Measurements from ENCODE around the gene PPARG. TPM values are rescaled to one million over a fixed set of nuclear protein-coding genes. Genes with fewer than 3 reads are reported as not detected.

Gene PPARG
- total and polyA plus RNA-seq, 2 donors (not counting 3 experiments of a cell fraction or from before 2014, with no cell fraction given): 0.15 to 1.3 TPM

- DNase-seq (ENCODE audit: low read depth, low spot score) (no peak), FAIRE-seq (no peak)
- Histone ChIP-seq H3K79me2 (ENCODE audit: control insufficient read depth, insufficient read depth, low read length) (no peaks in the 10 kb centered on the region), H3K4me3 (replicated peaks in 1 of 3; ENCODE audit: insufficient read depth in 1 of 3, low read depth in 1 of 3, low read length in 3 of 3) (no peak overlapping the region), H3K27me3 (ENCODE audit: control insufficient read depth in 2 of 2, insufficient read depth in 2 of 2, low read length in 2 of 2) (peaks cover 0 to 2% of the 10 kb centered on the region in 2 experiments), H4K20me1 (replicated peaks; ENCODE audit: control insufficient read depth, extremely low read depth, insufficient read depth, low read length) (no peaks in the 10 kb centered on the region), H3K9ac (replicated peaks; ENCODE audit: extremely low read depth, insufficient read depth, low read length) (no peak overlapping the region), H3K4me1 (ENCODE audit: control insufficient read depth, extremely low read depth, insufficient read depth, low read length) (no peaks in the 10 kb centered on the region), H3K36me3 (ENCODE audit: control insufficient read depth in 2 of 2, extremely low read depth in 1 of 2, insufficient read depth in 2 of 2, low read length in 2 of 2) (no peaks in the 10 kb centered on the region), H3K27ac (ENCODE audit: insufficient read depth, low read depth, low read length) (no peak overlapping the region), H3K4me2 (ENCODE audit: insufficient read depth, low read length) (no peak overlapping the region), H3K9me3 (replicated peaks; ENCODE audit: control insufficient read depth, insufficient read depth, low read length) (no peaks in the 10 kb centered on the region), H3K9me1 (replicated peaks; ENCODE audit: control insufficient read depth, extremely low read depth, insufficient read depth, low read length) (no peaks in the 10 kb centered on the region), H2AFZ (ENCODE audit: low read depth, low read length) (no peak overlapping the region)
- CTCF ChIA-PET: interaction anchor here (0.5 kb wide), 1 partner anchor 17 kb away, joined by 3 read pairs; no protein-coding TSS in a partner anchor
- dilution Hi-C loops (cut with MboI; ENCODE audit: extremely low pct_ligation_motif_present, low sequenced_read_pairs): no loop called here
- TF ChIP-seq GATA2 (IDR thresholded peaks at IDR 0.05; ENCODE audit: insufficient read depth, insufficient read length, low read depth, low read length): no peak
- TF ChIP-seq, protein P1, sequence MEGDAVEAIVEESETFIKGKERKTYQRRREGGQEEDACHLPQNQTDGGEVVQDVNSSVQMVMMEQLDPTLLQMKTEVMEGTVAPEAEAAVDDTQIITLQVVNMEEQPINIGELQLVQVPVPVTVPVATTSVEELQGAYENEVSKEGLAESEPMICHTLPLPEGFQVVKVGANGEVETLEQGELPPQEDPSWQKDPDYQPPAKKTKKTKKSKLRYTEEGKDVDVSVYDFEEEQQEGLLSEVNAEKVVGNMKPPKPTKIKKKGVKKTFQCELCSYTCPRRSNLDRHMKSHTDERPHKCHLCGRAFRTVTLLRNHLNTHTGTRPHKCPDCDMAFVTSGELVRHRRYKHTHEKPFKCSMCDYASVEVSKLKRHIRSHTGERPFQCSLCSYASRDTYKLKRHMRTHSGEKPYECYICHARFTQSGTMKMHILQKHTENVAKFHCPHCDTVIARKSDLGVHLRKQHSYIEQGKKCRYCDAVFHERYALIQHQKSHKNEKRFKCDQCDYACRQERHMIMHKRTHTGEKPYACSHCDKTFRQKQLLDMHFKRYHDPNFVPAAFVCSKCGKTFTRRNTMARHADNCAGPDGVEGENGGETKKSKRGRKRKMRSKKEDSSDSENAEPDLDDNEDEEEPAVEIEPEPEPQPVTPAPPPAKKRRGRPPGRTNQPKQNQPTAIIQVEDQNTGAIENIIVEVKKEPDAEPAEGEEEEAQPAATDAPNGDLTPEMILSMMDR (IDR thresholded peaks at IDR 0.05; ENCODE audit: extremely low read depth in 1 of 2, insufficient read depth in 1 of 2, low read depth in 1 of 2, low read length in 2 of 2): no peak
- TF ChIP-seq, protein P2, sequence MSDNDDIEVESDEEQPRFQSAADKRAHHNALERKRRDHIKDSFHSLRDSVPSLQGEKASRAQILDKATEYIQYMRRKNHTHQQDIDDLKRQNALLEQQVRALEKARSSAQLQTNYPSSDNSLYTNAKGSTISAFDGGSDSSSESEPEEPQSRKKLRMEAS (IDR thresholded peaks at IDR 0.05; ENCODE audit: insufficient read depth, insufficient read length): no peak
- TF ChIP-seq FOS (IDR thresholded peaks at IDR 0.05; ENCODE audit: borderline replicate concordance, insufficient read depth, low read length): no peak
- no peak for TF ChIP-seq POLR2AphosphoS5 (IDR thresholded peaks at IDR 0.05; ENCODE audit: insufficient read depth, low read depth, low read length)
- TF ChIP-seq POLR2A (IDR thresholded peaks at IDR 0.05; ENCODE audit: low read depth, low read length): no peak
- TF ChIP-seq MYC (IDR thresholded peaks at IDR 0.05; ENCODE audit: low read depth, low read length): no peak
- no peak for TF ChIP-seq EZH2 (IDR thresholded peaks at IDR 0.05; ENCODE audit: borderline replicate concordance, low read depth, low read length, severe bottlenecking)
- TF ChIP-seq JUN (IDR thresholded peaks at IDR 0.05; ENCODE audit: borderline replicate concordance, insufficient read depth, insufficient read length, low read depth): no peak
- BruUV-seq (replicated peaks): no TSS peak
- POLR2A ChIA-PET: no interaction called here
- intact Hi-C loops (cut with micrococcal nuclease): no loop called here
These were observed 163.8 kb downstream of the PPARG start for GRCh38 chr3:12452361-12453330.

All from endothelial cell of umbilical vein (primary cell).